Muscle layer of colon (tissue), 2 donors: Measurements from ENCODE around the gene C6orf62.
A peak's percentile ranks its signal among the peaks of the same experiment; 100 is the strongest.
"Not testable (repeated sequence)": the region's sequence is repeated elsewhere in the genome, so short reads cannot be mapped to it uniquely, and the experiment has no call there.

Experiments
- H3K27ac ChIP-seq: one replicate; pipeline ENCODE4 v1.7.0; 2013; ENCODE audit warnings: low read depth, mild to moderate bottlenecking, low read length, moderate library complexity
- H3K27me3 ChIP-seq, 2 donors: one replicate each; pipeline ENCODE4 v1.7.0; 2013; ENCODE audit warnings: low read length in 2 of 2, mild to moderate bottlenecking in 2 of 2; ENCODE audit not compliant: insufficient read depth in 2 of 2, control insufficient read depth in 1 of 2
- H3K36me3 ChIP-seq: one replicate; pipeline ENCODE4 v1.7.0; 2013; ENCODE audit warnings: mild to moderate bottlenecking, low read length; ENCODE audit not compliant: insufficient read depth
- H3K4me1 ChIP-seq: one replicate; pipeline ENCODE4 v1.7.0; 2013; ENCODE audit warnings: mild to moderate bottlenecking, low read length; ENCODE audit not compliant: insufficient read depth
- H3K4me3 ChIP-seq, 2 donors: one replicate each; pipeline ENCODE4 v1.7.0; 2013; ENCODE audit warnings: low read length in 2 of 2, low read depth in 1 of 2, mild to moderate bottlenecking in 1 of 2, moderate library complexity in 1 of 2
- H3K9ac ChIP-seq: one replicate; pipeline ENCODE4 v1.7.0; 2013; ENCODE audit warnings: low read length
- H3K9me3 ChIP-seq: one replicate; pipeline ENCODE4 v1.7.0; 2013; ENCODE audit warnings: mild to moderate bottlenecking, low read length
- donor health status: abdominal sarcoma.
- donor health status: Adenocarcinoma of cecum.

C6orf62 gene

DNA sequence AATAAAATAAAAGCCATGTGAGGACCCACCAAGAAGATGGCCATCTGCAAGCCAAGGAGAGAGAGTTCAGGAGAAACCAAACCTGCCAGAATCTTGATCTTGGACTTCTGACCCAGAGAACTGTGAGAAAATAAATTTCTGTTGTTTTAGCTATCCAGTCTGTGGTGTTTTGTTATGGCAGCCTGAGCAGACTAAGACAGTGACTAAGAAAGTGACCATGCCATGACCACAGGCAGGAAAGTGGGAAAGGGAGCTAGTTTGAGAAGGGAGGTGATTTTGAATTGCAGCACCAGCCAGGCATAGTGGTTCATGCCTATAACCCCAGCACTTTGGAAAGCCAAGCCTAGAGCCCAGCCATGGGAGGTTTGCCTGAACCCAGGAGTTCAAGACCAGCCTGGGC lies 21.9 kb upstream of the C6orf62 start:
- H3K9me3 ChIP-seq: no peaks in the 10 kb centered on the region
- no peak overlapping the region for H3K27ac ChIP-seq
- no peaks in the 10 kb centered on the region for H3K27me3 ChIP-seq
- no peaks in the 10 kb centered on the region for H3K4me1 ChIP-seq
- no peak overlapping the region for H3K9ac ChIP-seq
- no peaks in the 10 kb centered on the region for H3K36me3 ChIP-seq
- no peak overlapping the region for H3K4me3 ChIP-seq

DNA sequence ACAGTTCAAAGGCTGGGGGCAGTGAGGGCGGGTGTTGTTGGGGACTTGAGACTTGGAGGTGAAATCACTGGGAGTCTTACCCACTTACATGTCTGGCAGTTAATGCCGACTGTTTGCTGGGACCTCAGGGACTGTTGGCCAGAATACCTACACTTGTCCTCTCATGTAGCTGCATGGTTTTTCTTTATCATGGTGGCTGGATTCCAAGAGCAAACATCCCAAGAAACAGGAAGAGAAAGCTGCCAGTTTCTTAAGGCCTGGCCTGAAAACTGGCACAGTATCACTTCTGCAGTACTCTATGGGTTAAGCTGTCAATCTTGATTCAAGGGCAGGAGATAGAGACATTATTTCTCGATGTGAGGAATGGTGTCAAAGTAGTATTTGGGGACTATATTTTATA lies 19.8 kb upstream of the C6orf62 start:
- Histone ChIP-seq H3K9ac (no peak overlapping the region), H3K9me3 (no peaks in the 10 kb centered on the region), H3K27ac (no peak overlapping the region), H3K27me3 (no peaks in the 10 kb centered on the region), H3K4me3 (no peak overlapping the region), H3K4me1 (no peaks in the 10 kb centered on the region), H3K36me3 (no peaks in the 10 kb centered on the region)

DNA sequence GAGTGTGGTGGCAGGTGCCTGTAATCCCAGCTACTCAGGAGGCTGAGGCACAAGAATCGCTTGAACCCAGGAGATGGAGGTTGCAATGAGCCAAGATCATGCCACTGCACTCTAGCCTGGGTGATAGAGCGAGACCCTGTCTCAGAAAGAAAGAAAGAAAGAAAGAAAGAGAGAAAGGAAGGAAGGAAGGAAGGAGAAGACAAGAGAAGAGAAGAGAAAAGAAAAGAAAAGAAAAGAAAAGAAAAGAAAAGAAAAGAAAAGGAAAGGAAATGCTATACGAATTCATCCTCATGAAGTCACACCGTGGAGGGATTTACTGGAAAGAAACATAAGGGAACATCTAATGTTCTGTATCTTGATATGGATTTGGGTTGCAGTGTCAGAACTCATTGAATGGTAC lies 15.8 kb upstream of the C6orf62 start:
- H3K27me3 ChIP-seq, H3K9me3 ChIP-seq, H3K9ac ChIP-seq, H3K36me3 ChIP-seq, H3K27ac ChIP-seq, H3K4me1 ChIP-seq, H3K4me3 ChIP-seq: not testable (repeated sequence)

DNA sequence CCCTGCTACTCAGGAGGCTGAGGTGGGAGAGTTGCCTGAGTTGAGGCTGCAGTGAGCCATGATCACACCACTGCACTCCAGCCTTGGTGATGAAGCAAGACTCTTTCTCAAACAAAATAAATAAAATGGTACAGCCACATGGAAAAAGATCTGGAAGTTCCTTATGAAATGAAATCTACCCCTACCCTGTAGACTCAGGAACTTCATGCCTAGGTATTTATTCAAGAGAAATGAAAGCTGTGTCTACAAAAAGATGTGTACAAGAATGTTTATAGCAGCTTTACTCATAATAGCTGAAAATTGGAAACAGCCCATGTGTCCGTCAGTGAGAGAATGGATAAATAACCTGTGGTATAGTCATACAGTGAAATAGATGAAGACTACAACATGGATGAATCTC lies 15.2 kb upstream of the C6orf62 start:
- Histone ChIP-seq H3K27ac (no peak overlapping the region), H3K4me1 (no peaks in the 10 kb centered on the region), H3K4me3 (no peak overlapping the region), H3K36me3 (no peaks in the 10 kb centered on the region), H3K9ac (no peak overlapping the region), H3K9me3 (no peaks in the 10 kb centered on the region), H3K27me3 (no peaks in the 10 kb centered on the region)

DNA sequence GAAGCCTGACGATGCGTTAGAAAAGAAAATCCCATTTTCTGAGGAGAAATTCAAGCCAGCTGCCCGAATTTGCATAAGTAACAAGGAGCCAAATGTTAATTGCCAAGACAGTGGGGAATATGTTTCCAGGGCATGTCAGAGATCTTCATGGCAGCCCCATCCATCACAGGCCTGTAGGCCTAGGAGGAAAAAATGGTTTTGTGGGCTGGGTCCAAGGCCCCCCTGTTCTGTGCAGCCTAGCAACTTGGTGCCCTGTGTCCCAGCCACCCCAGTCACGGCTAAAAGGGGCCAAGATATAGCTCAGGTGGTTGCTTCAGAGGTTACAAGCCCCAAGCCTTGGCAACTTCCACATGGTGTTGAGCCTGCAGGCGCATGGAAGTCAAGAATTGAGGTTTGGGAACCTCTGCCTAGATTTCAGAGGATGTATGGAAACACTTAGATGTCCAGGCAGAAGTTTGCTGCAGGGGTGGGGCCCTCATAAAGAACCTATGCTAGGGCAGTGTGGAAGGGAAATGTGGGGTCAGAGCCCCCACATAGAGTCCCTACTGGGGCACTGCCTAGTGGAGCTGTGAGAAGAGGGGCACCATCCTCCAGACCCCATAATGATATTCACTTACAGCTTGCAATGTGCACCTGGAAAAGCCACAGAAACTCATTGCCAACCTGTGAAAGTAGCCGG lies 12.6 kb upstream of the C6orf62 start:
- H3K4me3 ChIP-seq, H3K4me1 ChIP-seq, H3K36me3 ChIP-seq, H3K9me3 ChIP-seq, H3K27ac ChIP-seq, H3K27me3 ChIP-seq, H3K9ac ChIP-seq: not testable (repeated sequence)

DNA sequence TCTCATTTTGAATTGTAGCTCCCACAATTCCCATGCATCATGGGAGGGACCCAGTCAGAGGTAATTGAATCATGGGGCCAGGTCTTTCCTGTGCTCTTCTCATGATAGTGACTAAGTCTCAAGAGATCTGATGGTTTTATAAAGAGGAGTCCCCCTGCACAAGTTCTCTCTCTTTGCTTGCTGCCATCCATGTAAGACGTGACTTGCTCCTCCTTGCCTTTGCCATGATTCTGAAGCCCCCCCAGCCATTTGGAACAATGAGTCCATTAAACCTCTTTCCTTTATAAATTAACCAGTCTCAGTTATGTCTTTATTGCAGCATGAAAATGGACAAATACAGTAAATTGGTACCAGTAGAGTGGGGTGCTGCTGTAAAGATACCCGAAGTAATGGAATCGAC lies 11.7 kb upstream of the C6orf62 start:
- H3K4me1 ChIP-seq, H3K27me3 ChIP-seq, H3K36me3 ChIP-seq, H3K9me3 ChIP-seq, H3K4me3 ChIP-seq, H3K27ac ChIP-seq, H3K9ac ChIP-seq: not testable (repeated sequence)

DNA sequence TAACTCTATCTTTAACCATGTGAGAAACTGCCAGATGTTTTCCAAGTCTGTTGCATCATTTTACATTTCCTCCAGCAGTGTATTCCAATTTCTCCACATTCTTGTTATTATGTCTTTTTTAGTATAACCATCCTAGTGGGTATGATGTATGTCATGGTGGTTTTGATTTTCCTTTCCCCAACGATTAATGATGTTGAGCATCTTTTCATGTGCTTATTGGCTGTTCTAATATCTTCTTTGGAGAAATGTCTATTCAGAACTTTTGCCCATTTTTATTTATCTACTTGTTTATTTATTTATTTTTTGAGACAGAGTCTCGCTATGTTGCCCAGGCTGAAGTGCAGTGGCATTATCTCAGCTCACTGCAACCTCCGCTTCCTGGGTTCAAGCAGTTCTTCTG lies 4.3 kb upstream of the C6orf62 start:
- no peak overlapping the region for H3K4me3 ChIP-seq
- H3K27me3 ChIP-seq: no peaks in the 10 kb centered on the region
- no peaks in the 10 kb centered on the region for H3K36me3 ChIP-seq
- H3K4me1 ChIP-seq: peaks cover 7% of the 10 kb centered on the region
- no peak overlapping the region for H3K27ac ChIP-seq
- no peak overlapping the region for H3K9ac ChIP-seq
- H3K9me3 ChIP-seq: no peaks in the 10 kb centered on the region

DNA sequence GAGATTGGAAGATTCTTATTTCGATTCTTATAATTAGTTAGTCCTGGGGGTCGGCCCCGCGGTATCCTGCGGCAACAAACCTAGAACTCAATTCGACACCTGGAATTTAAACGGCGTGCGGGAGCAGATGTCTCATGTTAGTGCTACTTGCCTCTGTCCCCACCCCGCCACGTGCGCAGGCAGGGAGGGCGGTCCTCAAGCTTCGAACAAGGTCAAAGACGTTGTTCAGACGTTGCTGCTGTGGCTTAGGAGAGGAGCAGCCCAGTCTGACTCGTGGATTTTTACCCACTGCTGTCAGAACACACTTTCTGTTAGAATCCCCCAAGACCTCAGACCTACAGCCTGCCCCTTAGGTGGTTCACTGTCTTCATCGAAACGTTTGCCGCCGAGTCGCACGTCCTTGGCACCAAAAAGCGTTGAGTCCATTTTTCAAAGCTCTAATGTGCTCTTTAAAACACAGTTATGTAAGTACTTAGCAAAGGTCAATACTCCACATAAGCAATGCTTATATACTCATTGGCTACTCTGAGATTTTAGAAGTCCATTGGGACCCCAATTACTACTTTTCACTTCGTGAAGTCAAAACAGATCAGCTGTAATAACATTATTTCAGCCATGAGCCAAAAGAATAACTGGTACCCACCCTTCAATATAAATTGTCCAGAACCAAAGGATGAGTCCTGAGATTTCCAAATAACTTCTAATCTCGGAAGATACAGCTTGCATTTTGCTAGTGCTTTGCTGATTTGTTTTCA lies 2.7 kb upstream of the C6orf62 start:
- H3K36me3 ChIP-seq: no peaks in the 10 kb centered on the region
- H3K4me1 ChIP-seq: peaks cover 19% of the 10 kb centered on the region
- peak overlapping the region; percentile 69 for H3K27ac ChIP-seq
- peak overlapping the region; percentile 39 to 71 for H3K4me3 ChIP-seq
- no peaks in the 10 kb centered on the region for H3K27me3 ChIP-seq
- peak overlapping the region; percentile 49 for H3K9ac ChIP-seq
- H3K9me3 ChIP-seq: no peaks in the 10 kb centered on the region

DNA sequence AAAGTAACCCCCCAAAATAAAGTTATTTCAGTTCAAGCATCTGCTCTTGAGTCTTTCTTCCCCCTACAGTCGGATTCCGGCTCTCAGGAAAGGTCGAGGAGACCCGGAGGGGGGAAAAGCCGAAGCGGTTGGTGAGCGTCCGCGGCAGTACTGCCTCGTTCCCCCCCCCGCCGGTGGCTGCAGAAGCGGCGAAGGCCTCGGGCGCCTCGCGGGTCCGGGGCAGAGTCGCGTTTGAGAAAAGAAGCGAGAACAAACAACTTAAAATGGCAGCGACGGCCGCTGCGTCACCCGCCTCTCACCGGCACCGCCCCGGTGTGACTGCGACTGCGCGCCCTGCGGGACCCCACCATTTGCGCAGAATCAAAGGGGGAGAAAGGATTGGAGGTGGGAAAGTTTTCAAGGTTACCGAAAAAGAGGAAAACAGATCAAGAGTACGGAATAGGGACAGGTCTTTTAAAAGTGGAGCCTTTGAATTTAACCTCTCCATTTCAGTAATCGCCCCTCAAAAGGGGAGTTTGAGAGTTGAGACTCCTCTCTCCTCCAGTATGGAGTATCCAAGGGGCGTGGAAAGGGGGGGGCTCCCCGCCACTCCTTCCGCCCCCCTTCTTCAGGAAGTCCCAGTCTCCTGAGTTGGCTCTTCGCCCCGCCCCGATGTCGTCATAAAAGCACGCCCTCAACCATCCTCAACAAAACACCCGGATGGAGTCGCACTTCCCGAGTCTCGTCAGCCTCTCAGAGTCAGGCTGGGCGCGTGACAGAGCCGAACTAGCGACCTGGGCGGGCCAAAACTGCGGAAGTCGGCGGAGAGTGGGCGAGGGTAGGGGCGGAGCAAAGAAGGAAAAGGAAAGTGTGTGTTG lies 1.9 kb upstream of the C6orf62 start:
- H3K27ac ChIP-seq: peak overlapping the region; percentile 99
- peaks cover 27% of the 10 kb centered on the region for H3K4me1 ChIP-seq
- H3K4me3 ChIP-seq: peak overlapping the region; percentile 69 to 95
- peaks cover 4% of the 10 kb centered on the region for H3K36me3 ChIP-seq
- H3K9ac ChIP-seq: peak overlapping the region; percentile 99
- H3K9me3 ChIP-seq: no peaks in the 10 kb centered on the region
- no peaks in the 10 kb centered on the region for H3K27me3 ChIP-seq

DNA sequence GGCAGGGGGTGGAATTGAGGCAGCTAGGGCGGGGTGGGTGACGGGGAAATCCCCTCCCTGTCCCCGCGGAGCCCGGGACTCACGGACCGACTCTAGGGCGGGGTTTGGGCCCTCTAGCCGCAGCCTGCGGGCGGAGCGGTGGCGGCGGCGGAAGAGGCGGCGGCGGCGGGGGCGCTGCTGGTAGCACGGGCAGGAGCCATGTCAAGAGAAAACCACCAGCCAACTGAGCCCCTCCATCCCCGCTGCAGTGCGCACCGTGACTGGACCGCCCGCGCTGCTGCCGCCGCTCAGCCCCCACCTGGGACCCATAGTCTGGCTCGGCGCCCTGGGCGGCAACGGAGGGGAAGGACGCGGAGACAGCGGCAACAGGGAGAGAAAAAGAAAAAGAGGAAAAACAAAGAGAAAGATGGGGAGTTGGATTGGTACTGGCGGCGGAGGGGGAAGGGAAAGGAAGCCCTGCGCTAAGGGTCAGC lies 1.2 kb upstream of the C6orf62 start:
- peaks cover 32% of the 10 kb centered on the region for H3K4me1 ChIP-seq
- no peaks in the 10 kb centered on the region for H3K27me3 ChIP-seq
- H3K9ac ChIP-seq: peak overlapping the region; percentile 99
- H3K27ac ChIP-seq: peak overlapping the region; percentile 99
- H3K9me3 ChIP-seq: no peaks in the 10 kb centered on the region
- H3K4me3 ChIP-seq: peak overlapping the region; percentile 69 to 95
- peaks cover 8% of the 10 kb centered on the region for H3K36me3 ChIP-seq

DNA sequence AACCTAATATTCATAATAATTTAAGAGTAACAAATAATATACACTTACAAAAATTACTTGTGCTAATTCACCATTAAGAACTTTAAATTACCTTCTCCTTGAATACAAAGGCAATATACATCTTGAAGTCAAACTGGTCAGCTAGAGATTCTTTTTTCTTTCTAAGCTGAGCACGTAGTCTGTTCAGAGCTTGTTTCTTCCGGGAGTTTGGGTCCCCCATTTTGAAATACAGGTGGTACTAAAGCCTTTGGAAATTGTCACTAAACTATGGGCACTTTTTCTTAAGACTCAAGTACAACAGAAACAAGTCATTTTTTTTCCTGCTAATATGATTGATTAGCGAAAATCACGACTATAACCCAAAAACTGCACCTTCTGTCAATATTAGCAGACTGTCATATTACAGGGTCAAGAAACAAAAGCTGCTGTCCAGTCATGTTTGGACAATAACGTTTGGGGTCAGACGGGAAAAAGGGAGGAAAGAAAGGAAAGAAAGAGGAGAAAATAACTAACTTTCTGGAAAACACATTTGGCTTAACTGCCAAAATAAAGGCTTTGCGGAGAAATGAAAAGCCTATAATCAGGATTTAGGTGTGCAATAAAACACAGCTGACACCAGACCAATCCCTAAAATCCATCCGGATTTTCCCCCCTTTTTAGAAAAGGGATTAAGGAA lies 367 bp downstream of the C6orf62 start:
- H3K27me3 ChIP-seq: no peaks in the 10 kb centered on the region
- H3K4me1 ChIP-seq: peaks cover 45% of the 10 kb centered on the region
- peak overlapping the region; percentile 89 for H3K27ac ChIP-seq
- H3K9me3 ChIP-seq: no peaks in the 10 kb centered on the region
- peak overlapping the region; percentile 45 to 80 for H3K4me3 ChIP-seq
- peak overlapping the region; percentile 78 for H3K9ac ChIP-seq
- peaks cover 23% of the 10 kb centered on the region for H3K36me3 ChIP-seq
